Nephron progenitor cell (in vitro differentiated cells): ENCODE measurements around the gene MUS81.

Source experiments
- DNase-seq: peaks from one replicate; pipeline ENCODE4 v3.0.0; 2021
- H3K27ac Mint-ChIP-seq: 2 replicates; pipeline ENCODE4 v1.8.0; 2021; ENCODE audit warnings: mild to moderate bottlenecking, moderate library complexity, mixed read lengths
- H3K27me3 Mint-ChIP-seq: 2 replicates; pipeline ENCODE4 v1.8.0; 2021; ENCODE audit warnings: mild to moderate bottlenecking, low read depth, mixed read lengths; ENCODE audit not compliant: poor library complexity
- H3K36me3 Mint-ChIP-seq: 2 replicates; pipeline ENCODE4 v1.8.0; 2021; ENCODE audit warnings: low read depth, mixed read lengths
- H3K4me1 Mint-ChIP-seq: 2 replicates; pipeline ENCODE4 v1.8.0; 2021; ENCODE audit warnings: mixed read lengths
- H3K4me3 Mint-ChIP-seq: 2 replicates; pipeline ENCODE4 v1.8.0; 2021; ENCODE audit warnings: mild to moderate bottlenecking, moderate library complexity, mixed read lengths
- H3K9me3 Mint-ChIP-seq: 2 replicates; pipeline ENCODE4 v1.8.0; 2021; ENCODE audit warnings: mild to moderate bottlenecking, moderate library complexity, mixed read lengths
- CTCF ChIP-seq: fragments of 200-600 bp; sonication (generic); IDR thresholded peaks from 2 replicates; pipeline ENCODE4 v1.5.0; 2021; ENCODE audit warnings: antibody characterized with exemption

The MUS81 gene

GRCh38 chr11:65854161-65854592, 6.1 kb upstream of the MUS81 start:
- peak overlapping the region; percentile 73 for H3K4me3 Mint-ChIP-seq
- peaks cover 51% of the 10 kb centered on the region for H3K36me3 Mint-ChIP-seq
- H3K4me1 Mint-ChIP-seq, result peaks cover 47% of the 10 kb centered on the region
- DNase-seq, result no peak
- peaks cover 4% of the 10 kb centered on the region for H3K9me3 Mint-ChIP-seq
- H3K27me3 Mint-ChIP-seq, result peaks cover 5% of the 10 kb centered on the region
- H3K27ac Mint-ChIP-seq, result no peak overlapping the region
- TF ChIP-seq CTCF, result no peak

GRCh38 chr11:65854852-65855837, 5.1 kb upstream of the MUS81 start:
- Mint-ChIP-seq H3K36me3 (peaks cover 51% of the 10 kb centered on the region), H3K27me3 (peaks cover 5% of the 10 kb centered on the region), H3K4me3 (peak overlapping the region; percentile 93), H3K9me3 (peaks cover 4% of the 10 kb centered on the region), H3K4me1 (peaks cover 44% of the 10 kb centered on the region), H3K27ac (peak overlapping the region; percentile 62)
- DNase-seq, result no peak
- TF ChIP-seq CTCF, result no peak

GRCh38 chr11:65855927-65856363, 4.3 kb upstream of the MUS81 start:
- H3K9me3 Mint-ChIP-seq, result peaks cover 4% of the 10 kb centered on the region
- H3K27me3 Mint-ChIP-seq, result peaks cover 5% of the 10 kb centered on the region
- H3K36me3 Mint-ChIP-seq, result peaks cover 51% of the 10 kb centered on the region
- H3K4me3 Mint-ChIP-seq, result peak overlapping the region; percentile 93
- no peak for DNase-seq
- peaks cover 43% of the 10 kb centered on the region for H3K4me1 Mint-ChIP-seq
- H3K27ac Mint-ChIP-seq, result peak overlapping the region; percentile 97
- no peak for TF ChIP-seq CTCF

GRCh38 chr11:65856689-65857499, 3.3 kb upstream of the MUS81 start:
- peaks cover 3% of the 10 kb centered on the region for H3K9me3 Mint-ChIP-seq
- peaks cover 5% of the 10 kb centered on the region for H3K27me3 Mint-ChIP-seq
- peaks cover 52% of the 10 kb centered on the region for H3K4me1 Mint-ChIP-seq
- DNase-seq, result peak; percentile 72
- no peak for TF ChIP-seq CTCF
- H3K4me3 Mint-ChIP-seq, result peak overlapping the region; percentile 93
- peaks cover 44% of the 10 kb centered on the region for H3K36me3 Mint-ChIP-seq
- peak overlapping the region; percentile 97 for H3K27ac Mint-ChIP-seq

- Mint-ChIP-seq H3K4me1 (peaks cover 54% of the 10 kb centered on the region), H3K27ac (no peak overlapping the region), H3K27me3 (peaks cover 5% of the 10 kb centered on the region), H3K36me3 (peaks cover 39% of the 10 kb centered on the region), H3K4me3 (peak overlapping the region; percentile 93), H3K9me3 (no peaks in the 10 kb centered on the region)
- TF ChIP-seq CTCF, result no peak
- no peak for DNase-seq
These were observed 2.8 kb upstream of the MUS81 start for GRCh38 chr11:65857500-65857852.
